ENCODE results near the gene ATG13. TPM values are rescaled to one million over a fixed set of nuclear protein-coding genes. Genes with fewer than 3 reads are reported as not detected.

Gene ATG13
- total RNA-seq, 1 donor from 2014 or later: 85.6 TPM

- no peaks in the 10 kb centered on the region for H3K27me3 Mint-ChIP-seq (ENCODE audit: unreplicated experiment)
- no peak for DNase-seq (ENCODE audit: low spot score)
- no peaks in the 10 kb centered on the region for H3K9me3 Mint-ChIP-seq (ENCODE audit: unreplicated experiment)
- H3K4me3 Mint-ChIP-seq (ENCODE audit: unreplicated experiment): no peak overlapping the region
- no peaks in the 10 kb centered on the region for H3K4me1 Mint-ChIP-seq (ENCODE audit: unreplicated experiment)
- no peak overlapping the region for H3K27ac Mint-ChIP-seq (ENCODE audit: unreplicated experiment)
- peaks cover 5% of the 10 kb centered on the region for H3K36me3 Mint-ChIP-seq (ENCODE audit: low read depth, unreplicated experiment)
- TF ChIP-seq, protein P1, sequence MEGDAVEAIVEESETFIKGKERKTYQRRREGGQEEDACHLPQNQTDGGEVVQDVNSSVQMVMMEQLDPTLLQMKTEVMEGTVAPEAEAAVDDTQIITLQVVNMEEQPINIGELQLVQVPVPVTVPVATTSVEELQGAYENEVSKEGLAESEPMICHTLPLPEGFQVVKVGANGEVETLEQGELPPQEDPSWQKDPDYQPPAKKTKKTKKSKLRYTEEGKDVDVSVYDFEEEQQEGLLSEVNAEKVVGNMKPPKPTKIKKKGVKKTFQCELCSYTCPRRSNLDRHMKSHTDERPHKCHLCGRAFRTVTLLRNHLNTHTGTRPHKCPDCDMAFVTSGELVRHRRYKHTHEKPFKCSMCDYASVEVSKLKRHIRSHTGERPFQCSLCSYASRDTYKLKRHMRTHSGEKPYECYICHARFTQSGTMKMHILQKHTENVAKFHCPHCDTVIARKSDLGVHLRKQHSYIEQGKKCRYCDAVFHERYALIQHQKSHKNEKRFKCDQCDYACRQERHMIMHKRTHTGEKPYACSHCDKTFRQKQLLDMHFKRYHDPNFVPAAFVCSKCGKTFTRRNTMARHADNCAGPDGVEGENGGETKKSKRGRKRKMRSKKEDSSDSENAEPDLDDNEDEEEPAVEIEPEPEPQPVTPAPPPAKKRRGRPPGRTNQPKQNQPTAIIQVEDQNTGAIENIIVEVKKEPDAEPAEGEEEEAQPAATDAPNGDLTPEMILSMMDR (IDR thresholded peaks at IDR 0.05; ENCODE audit: unreplicated experiment): no peak
Measured at GRCh38 chr11:46628961-46629360, 11.6 kb downstream of the ATG13 start.

DNA sequence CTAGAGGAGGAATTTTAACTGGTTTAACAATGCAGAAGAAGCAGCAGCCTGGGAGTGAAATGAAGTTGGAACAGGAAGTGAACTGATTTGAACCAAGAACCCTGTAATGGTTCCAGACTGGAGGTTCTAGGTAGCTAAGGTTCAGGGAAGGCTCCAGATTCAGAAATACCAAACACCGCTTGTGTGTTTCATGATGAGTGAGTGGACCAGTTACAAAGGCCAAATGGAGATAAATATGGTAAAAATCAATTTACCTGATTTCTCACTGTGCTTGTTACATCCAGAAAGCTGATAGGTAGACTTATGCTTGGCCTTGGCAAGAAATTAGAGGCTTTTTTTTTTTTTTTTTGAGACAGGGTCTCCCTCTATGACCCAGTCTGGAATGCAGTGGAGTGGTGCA lies 12.9 kb downstream of the ATG13 start:
- H3K27me3 Mint-ChIP-seq (ENCODE audit: unreplicated experiment): no peaks in the 10 kb centered on the region
- DNase-seq (ENCODE audit: low spot score): no peak
- H3K4me1 Mint-ChIP-seq (ENCODE audit: unreplicated experiment): no peaks in the 10 kb centered on the region
- H3K9me3 Mint-ChIP-seq (ENCODE audit: unreplicated experiment): no peaks in the 10 kb centered on the region
- H3K36me3 Mint-ChIP-seq (ENCODE audit: low read depth, unreplicated experiment): peaks cover 5% of the 10 kb centered on the region
- no peak overlapping the region for H3K4me3 Mint-ChIP-seq (ENCODE audit: unreplicated experiment)
- H3K27ac Mint-ChIP-seq (ENCODE audit: unreplicated experiment): no peak overlapping the region
- TF ChIP-seq, protein P1 (IDR thresholded peaks at IDR 0.05; ENCODE audit: unreplicated experiment): no peak

DNA sequence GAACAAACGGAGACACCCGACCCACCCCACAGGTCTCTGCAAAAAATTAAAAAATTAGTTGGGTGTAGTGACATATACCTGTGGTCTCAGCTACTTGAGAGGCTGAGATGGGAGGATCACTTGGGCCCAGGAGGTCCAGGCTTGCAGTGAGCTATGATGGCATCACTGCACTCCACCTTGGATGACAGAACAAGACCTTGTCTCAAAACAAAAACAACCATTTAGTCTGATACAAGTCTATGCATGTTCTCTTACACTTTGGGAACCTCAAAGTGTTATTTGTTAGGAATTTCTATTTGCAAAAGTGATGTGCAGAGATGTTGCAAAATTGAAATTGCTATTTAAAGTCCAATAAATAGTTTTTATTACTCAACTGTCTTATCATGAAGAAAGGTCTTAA lies 14.3 kb downstream of the ATG13 start:
- DNase-seq (ENCODE audit: low spot score): no peak
- Mint-ChIP-seq H3K27ac (ENCODE audit: unreplicated experiment) (no peak overlapping the region), H3K36me3 (ENCODE audit: low read depth, unreplicated experiment) (no peaks in the 10 kb centered on the region)

DNA sequence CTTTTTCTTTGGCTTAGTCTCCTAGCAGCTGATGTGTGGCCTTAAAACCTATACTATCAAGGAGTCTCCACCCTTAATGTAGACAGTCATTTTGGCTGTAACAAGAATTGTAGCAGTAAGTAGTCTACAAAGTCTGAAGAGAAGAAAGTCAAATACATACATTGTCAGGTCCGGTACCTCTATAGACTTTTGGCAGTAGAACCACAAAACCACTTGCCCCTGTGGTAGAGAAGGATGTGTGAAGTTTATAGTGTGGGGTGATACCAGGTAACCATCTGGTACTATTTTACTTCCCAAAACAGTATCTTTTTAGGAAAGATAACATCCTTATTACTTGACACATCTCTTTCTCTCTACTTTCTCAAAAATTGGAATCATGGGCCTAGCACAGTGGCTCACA lies 15.1 kb downstream of the ATG13 start:
- Mint-ChIP-seq H3K9me3 (ENCODE audit: unreplicated experiment) (no peaks in the 10 kb centered on the region), H3K36me3 (ENCODE audit: low read depth, unreplicated experiment) (no peaks in the 10 kb centered on the region), H3K4me1 (ENCODE audit: unreplicated experiment) (no peaks in the 10 kb centered on the region), H3K4me3 (ENCODE audit: unreplicated experiment) (no peak overlapping the region), H3K27ac (ENCODE audit: unreplicated experiment) (no peak overlapping the region), H3K27me3 (ENCODE audit: unreplicated experiment) (no peaks in the 10 kb centered on the region)
- TF ChIP-seq, protein P1 (IDR thresholded peaks at IDR 0.05; ENCODE audit: unreplicated experiment): no peak
- DNase-seq (ENCODE audit: low spot score): no peak

More for the DNA sequence above, 14.3 kb downstream of the ATG13 start:
- no peaks in the 10 kb centered on the region for H3K9me3 Mint-ChIP-seq (ENCODE audit: unreplicated experiment)
- H3K4me1 Mint-ChIP-seq (ENCODE audit: unreplicated experiment): no peaks in the 10 kb centered on the region
- no peaks in the 10 kb centered on the region for H3K27me3 Mint-ChIP-seq (ENCODE audit: unreplicated experiment)
- H3K4me3 Mint-ChIP-seq (ENCODE audit: unreplicated experiment): no peak overlapping the region
- TF ChIP-seq, protein P1 (IDR thresholded peaks at IDR 0.05; ENCODE audit: unreplicated experiment): no peak

DNA sequence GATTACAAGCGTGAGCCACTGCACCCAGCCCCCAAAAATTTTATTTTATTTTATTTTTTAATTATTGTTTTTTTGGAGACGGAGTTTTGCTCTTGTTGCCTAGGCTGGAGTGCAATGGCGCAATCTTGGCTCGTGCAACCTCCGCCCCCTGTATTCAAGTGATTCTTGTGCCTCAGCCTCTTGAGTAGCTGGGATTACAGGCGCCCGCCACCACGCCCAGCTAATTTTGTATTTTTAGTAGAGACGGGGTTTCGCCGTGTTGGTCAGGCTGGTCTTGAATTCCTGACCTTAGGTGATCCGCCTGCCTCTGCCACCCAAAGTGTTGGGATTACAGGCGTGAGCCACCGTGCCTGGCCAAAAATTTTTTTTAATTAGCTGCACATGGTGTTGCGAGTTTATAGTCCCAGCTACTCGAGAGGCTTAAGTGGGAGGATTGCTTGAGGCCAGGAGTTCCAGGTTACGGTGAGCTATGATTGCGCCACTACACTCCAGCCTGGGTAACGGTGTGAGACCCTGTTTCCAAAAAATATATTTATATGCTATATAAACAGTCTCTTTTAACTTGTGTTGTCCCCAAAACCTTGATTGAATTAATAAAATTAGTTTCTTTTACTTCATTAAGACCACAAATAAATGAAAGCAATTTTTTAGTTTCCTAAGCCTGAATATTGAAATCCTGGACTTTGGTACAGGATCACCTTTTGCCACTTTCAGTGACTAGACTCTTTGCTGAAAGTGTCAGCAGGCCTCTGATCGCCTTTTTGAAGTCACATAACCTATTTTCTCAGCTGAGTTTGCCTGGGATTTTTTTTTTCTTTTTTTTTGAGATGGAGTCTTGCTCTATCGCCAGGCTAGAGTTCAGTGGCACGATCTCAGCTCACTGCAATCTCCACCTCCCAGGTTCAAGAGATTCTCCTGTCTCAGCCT lies 16.2 kb downstream of the ATG13 start:
- TF ChIP-seq, protein P1 (IDR thresholded peaks at IDR 0.05; ENCODE audit: unreplicated experiment): no peak
- H3K27ac Mint-ChIP-seq (ENCODE audit: unreplicated experiment): no peak overlapping the region
- no peaks in the 10 kb centered on the region for H3K9me3 Mint-ChIP-seq (ENCODE audit: unreplicated experiment)
- no peak for DNase-seq (ENCODE audit: low spot score)
- no peaks in the 10 kb centered on the region for H3K4me1 Mint-ChIP-seq (ENCODE audit: unreplicated experiment)
- H3K36me3 Mint-ChIP-seq (ENCODE audit: low read depth, unreplicated experiment): peaks cover 3% of the 10 kb centered on the region
- no peaks in the 10 kb centered on the region for H3K27me3 Mint-ChIP-seq (ENCODE audit: unreplicated experiment)
- no peak overlapping the region for H3K4me3 Mint-ChIP-seq (ENCODE audit: unreplicated experiment)

Data from endothelial cell (in vitro differentiated cells).